Measurements from ENCODE around the gene SLC9A3. TPM values are rescaled to one million over a fixed set of nuclear protein-coding genes. Genes with fewer than 3 reads are reported as not detected.

Gene SLC9A3
- total and polyA plus RNA-seq, 2 of the 13 experiments (the other 11 are each of a cell fraction or from before 2014, with no cell fraction given) = 1.5 to 1.8 TPM

DNA sequence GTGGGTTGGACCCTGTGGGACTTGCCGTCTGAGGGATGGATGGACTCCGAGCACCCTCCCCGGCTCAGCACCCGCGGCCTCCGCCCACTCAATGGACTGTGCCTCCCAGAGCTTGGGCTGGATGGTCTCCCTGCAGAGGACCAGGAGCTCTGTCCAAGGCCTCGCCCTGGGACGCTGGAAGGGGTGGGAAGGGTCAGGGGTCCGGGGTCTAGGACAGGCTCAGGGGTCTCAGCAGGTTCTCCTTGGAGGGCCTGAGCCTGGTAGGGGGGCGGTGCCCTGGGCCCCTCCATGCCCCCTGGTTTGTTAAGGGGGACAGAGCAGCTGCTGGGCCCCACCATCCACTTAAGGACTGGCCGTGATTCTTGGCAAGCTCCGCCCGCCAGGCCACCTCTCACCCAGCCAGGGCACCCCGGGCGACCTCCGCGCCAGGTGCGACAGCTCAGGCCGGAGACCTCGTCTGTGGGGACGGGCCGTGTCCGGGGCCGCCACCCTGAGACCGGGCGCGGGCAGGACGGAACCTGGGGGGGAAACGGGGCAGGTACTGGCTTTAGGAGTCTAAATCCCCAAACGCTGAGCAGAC is 52.1 kb downstream of the SLC9A3 start (continued):
- TF ChIP-seq ETV5 (CRISPR knock-in tag; IDR thresholded peaks at IDR 0.05; ENCODE audit: borderline replicate concordance) (no peak), HOXD1 (CRISPR knock-in tag; IDR thresholded peaks at IDR 0.05) (no peak; the same call in 1 of the 2 replicates), SYNCRIP (IDR thresholded peaks at IDR 0.05; ENCODE audit: insufficient read depth, low read depth, low read length) (no peak), PITX1 (CRISPR knock-in tag; IDR thresholded peaks at IDR 0.05) (peak; percentile 29; the same call in 1 of the 2 replicates), ZNF772 (CRISPR knock-in tag; IDR thresholded peaks at IDR 0.05) (no peak), YEATS2 (CRISPR knock-in tag; IDR thresholded peaks at IDR 0.05; ENCODE audit: borderline replicate concordance) (0 out of 2 replicates have a peak, but pooled peaks have one; percentile 18), ZNF879 (CRISPR knock-in tag; IDR thresholded peaks at IDR 0.05) (0 out of 2 replicates have a peak, but pooled peaks have one; percentile 4), ZNF276 (CRISPR knock-in tag; IDR thresholded peaks at IDR 0.05; ENCODE audit: low read depth) (no peak), ZSCAN31 (CRISPR knock-in tag; IDR thresholded peaks at IDR 0.05; ENCODE audit: low read depth) (0 out of 2 replicates have a peak, but pooled peaks have one; percentile 2), ZNF678 (CRISPR knock-in tag; IDR thresholded peaks at IDR 0.05) (no peak), ZNF770 (CRISPR knock-in tag; IDR thresholded peaks at IDR 0.05) (0 out of 2 replicates have a peak, but pooled peaks have one; percentile 8), AGO2 (optimal IDR thresholded peaks at IDR 0.05; ENCODE audit: low read depth, low read length) (peak; percentile 83), CENPBD1 (CRISPR knock-in tag; IDR thresholded peaks at IDR 0.05; ENCODE audit: borderline replicate concordance, low read depth) (no peak), ATRX (CRISPR knock-in tag; IDR thresholded peaks at IDR 0.05; ENCODE audit: borderline replicate concordance) (no peak), ZFP62 (CRISPR knock-in tag; IDR thresholded peaks at IDR 0.05) (peak; percentile 34; the same call in 1 of the 2 replicates), ZNF562 (CRISPR knock-in tag; IDR thresholded peaks at IDR 0.05; ENCODE audit: borderline replicate concordance) (no peak), RCOR2 (CRISPR knock-in tag; IDR thresholded peaks at IDR 0.05) (no peak), TARDBP (CRISPR knock-in tag; IDR thresholded peaks at IDR 0.05) (no peak), KDM2A (CRISPR knock-in tag; IDR thresholded peaks at IDR 0.05; ENCODE audit: borderline replicate concordance, low read depth) (peak; percentile 89; the same call in 1 of the 2 replicates)
- TF ChIP-seq, protein P1, sequence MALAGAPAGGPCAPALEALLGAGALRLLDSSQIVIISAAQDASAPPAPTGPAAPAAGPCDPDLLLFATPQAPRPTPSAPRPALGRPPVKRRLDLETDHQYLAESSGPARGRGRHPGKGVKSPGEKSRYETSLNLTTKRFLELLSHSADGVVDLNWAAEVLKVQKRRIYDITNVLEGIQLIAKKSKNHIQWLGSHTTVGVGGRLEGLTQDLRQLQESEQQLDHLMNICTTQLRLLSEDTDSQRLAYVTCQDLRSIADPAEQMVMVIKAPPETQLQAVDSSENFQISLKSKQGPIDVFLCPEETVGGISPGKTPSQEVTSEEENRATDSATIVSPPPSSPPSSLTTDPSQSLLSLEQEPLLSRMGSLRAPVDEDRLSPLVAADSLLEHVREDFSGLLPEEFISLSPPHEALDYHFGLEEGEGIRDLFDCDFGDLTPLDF (CRISPR knock-in tag; IDR thresholded peaks at IDR 0.05) = no peak
- TF ChIP-seq, protein P2, sequence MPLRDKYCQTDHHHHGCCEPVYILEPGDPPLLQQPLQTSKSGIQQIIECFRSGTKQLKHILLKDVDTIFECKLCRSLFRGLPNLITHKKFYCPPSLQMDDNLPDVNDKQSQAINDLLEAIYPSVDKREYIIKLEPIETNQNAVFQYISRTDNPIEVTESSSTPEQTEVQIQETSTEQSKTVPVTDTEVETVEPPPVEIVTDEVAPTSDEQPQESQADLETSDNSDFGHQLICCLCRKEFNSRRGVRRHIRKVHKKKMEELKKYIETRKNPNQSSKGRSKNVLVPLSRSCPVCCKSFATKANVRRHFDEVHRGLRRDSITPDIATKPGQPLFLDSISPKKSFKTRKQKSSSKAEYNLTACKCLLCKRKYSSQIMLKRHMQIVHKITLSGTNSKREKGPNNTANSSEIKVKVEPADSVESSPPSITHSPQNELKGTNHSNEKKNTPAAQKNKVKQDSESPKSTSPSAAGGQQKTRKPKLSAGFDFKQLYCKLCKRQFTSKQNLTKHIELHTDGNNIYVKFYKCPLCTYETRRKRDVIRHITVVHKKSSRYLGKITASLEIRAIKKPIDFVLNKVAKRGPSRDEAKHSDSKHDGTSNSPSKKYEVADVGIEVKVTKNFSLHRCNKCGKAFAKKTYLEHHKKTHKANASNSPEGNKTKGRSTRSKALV (CRISPR knock-in tag; IDR thresholded peaks at IDR 0.05) = peak; percentile 63; the same call in 1 of the 2 replicates

Data from HepG2 (cell line).